PC-9 (cell line): ENCODE results near the gene EML1.

Experiments
- EZH2 ChIP-seq: fragments of 200-600 bp; sonication (generic); IDR thresholded peaks from 2 replicates; pipeline ENCODE4 v1.8.0; 2017; ENCODE audit warnings: antibody characterized with exemption, low read depth
- TF ChIP-seq, protein P1 (sequence below): fragments of 200-600 bp; sonication (generic); conservative IDR thresholded peaks from 2 replicates; pipeline ENCODE4 v1.6.1; 2017; ENCODE audit warnings: mixed run types, antibody characterized with exemption, mild to moderate bottlenecking, moderate library complexity

GRCh38 chr14:99745307-99745951, 47.8 kb upstream of the EML1 start:
- TF ChIP-seq, protein P1, sequence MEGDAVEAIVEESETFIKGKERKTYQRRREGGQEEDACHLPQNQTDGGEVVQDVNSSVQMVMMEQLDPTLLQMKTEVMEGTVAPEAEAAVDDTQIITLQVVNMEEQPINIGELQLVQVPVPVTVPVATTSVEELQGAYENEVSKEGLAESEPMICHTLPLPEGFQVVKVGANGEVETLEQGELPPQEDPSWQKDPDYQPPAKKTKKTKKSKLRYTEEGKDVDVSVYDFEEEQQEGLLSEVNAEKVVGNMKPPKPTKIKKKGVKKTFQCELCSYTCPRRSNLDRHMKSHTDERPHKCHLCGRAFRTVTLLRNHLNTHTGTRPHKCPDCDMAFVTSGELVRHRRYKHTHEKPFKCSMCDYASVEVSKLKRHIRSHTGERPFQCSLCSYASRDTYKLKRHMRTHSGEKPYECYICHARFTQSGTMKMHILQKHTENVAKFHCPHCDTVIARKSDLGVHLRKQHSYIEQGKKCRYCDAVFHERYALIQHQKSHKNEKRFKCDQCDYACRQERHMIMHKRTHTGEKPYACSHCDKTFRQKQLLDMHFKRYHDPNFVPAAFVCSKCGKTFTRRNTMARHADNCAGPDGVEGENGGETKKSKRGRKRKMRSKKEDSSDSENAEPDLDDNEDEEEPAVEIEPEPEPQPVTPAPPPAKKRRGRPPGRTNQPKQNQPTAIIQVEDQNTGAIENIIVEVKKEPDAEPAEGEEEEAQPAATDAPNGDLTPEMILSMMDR = no peak
- TF ChIP-seq EZH2 = no peak
